OCI-LY3 (cell line): ENCODE measurements around the gene NUB1.

Source experiments
- CTCF ChIP-seq: fragments of 200-600, 300-600 bp; sonication (generic); IDR thresholded peaks from 2 replicates; pipeline ENCODE4 v1.5.1; 2014; ENCODE audit warnings: antibody characterized with exemption, low read length, low read depth
- EZH2phosphoT487 ChIP-seq: fragments of 200-600 bp; shearing (Covaris generic); IDR thresholded peaks from 2 replicates; pipeline ENCODE4 v1.6.1; 2018; ENCODE audit warnings: antibody characterized with exemption, mixed run types, low read depth

GRCh38 chr7:151368136-151368571 lies 26.5 kb downstream of the NUB1 start:
- TF ChIP-seq CTCF: peak; percentile 88
- TF ChIP-seq EZH2phosphoT487: no peak
